ENCODE data around the gene PVR. TPM values are rescaled to one million over a fixed set of nuclear protein-coding genes. Genes with fewer than 3 reads are reported as not detected.

PVR gene
- total and polyA plus RNA-seq, 2 of the 4 experiments (the other 2 are of a cell fraction) = 106 to 122 TPM

- ATAC-seq (ENCODE audit: low read depth) = no peak
- H3K9me3 ChIP-seq (ENCODE audit: control insufficient read depth, insufficient read depth, low read length) = no peaks in the 10 kb centered on the region
- no TSS peak for BruUV-seq (replicated peaks)
- H4K91ac ChIP-seq (ENCODE audit: insufficient read depth, low read depth, low read length) = no peak overlapping the region
- no peak overlapping the region for H3K14ac ChIP-seq (replicated peaks; ENCODE audit: low read depth, low read length)
- TF ChIP-seq MAFK (IDR thresholded peaks at IDR 0.05; ENCODE audit: low read depth, low read length) (no peak), RFX5 (IDR thresholded peaks at IDR 0.05; ENCODE audit: low read depth, low read length) (no peak), USF2 (IDR thresholded peaks at IDR 0.05; ENCODE audit: low read depth, low read length) (no peak), CHD1 (IDR thresholded peaks at IDR 0.05; ENCODE audit: low read depth, low read length) (no peak), FOS (IDR thresholded peaks at IDR 0.05; ENCODE audit: low read depth, low read length) (no peak)
- no peak overlapping the region for H2BK5ac ChIP-seq (ENCODE audit: low read depth, low read length, poor library complexity, severe bottlenecking)
- dilution Hi-C loops (cut with HindIII; ENCODE audit: low sequenced_read_pairs, unreplicated experiment) (no loop called here), intact Hi-C loops (cut with micrococcal nuclease) (loop anchor here (5.0 kb wide), 1 partner anchor 38 kb away; no protein-coding TSS in a partner anchor), in situ Hi-C loops (cut with MboI; ENCODE audit: low sequenced_read_pairs) (no loop called here)
- WGBS, 2 experiments (ENCODE audit: extremely low coverage in 2 of 2, insufficient read length in 1 of 2) = no CpG with 5 or more reads among the region's 3 CpGs
- H3K4ac ChIP-seq (ENCODE audit: low read depth, low read length) = no peak overlapping the region
- H2AFZ ChIP-seq (replicated peaks; ENCODE audit: low read length, poor library complexity) = no peak overlapping the region
- H2BK120ac ChIP-seq (ENCODE audit: low read depth, low read length) = no peak overlapping the region
- peak; percentile 58 for DNase-seq
- H2AK9ac ChIP-seq (replicated peaks; ENCODE audit: low read depth, low read length, poor library complexity) = no peak overlapping the region
- H2AK5ac ChIP-seq (ENCODE audit: low read depth, low read length) = peak overlapping the region; percentile 8; the same call in 1 of the 2 replicates
- POLR2A ChIA-PET (ENCODE audit: unreplicated experiment) = no interaction called here
- CTCF ChIA-PET = no interaction called here
- 0 out of 2 replicates have a peak, but pooled peaks cover under 1% of the 10 kb centered on the region for H3K36me3 ChIP-seq (ENCODE audit: control insufficient read depth, insufficient read depth, low read length)
- peaks cover 6 to 27% of the 10 kb centered on the region in 2 experiments; a peak in 3 of 4 replicates for H3K79me1 ChIP-seq (ENCODE audit: low read depth in 1 of 2, low read length in 2 of 2)
- H3K4me3 ChIP-seq (ENCODE audit: insufficient read depth, low read depth, low read length) = no peak overlapping the region
- H3K23ac ChIP-seq (ENCODE audit: low read depth, low read length) = 0 out of 2 replicates have a peak overlapping the region, but pooled peaks have one; percentile 16
- no peak overlapping the region for H4K5ac ChIP-seq (ENCODE audit: low read depth, low read length)
- no peak overlapping the region for H4K8ac ChIP-seq (ENCODE audit: low read depth in 2 of 2, low read length in 2 of 2)
- H3K27me3 ChIP-seq (ENCODE audit: control insufficient read depth, insufficient read depth, low read length) = no peaks in the 10 kb centered on the region
- no peak overlapping the region for H3K4me2 ChIP-seq (ENCODE audit: low read depth, low read length)
- H3K9ac ChIP-seq (ENCODE audit: low read depth, low read length) = no peak overlapping the region
- peaks cover 10% of the 10 kb centered on the region for H3K4me1 ChIP-seq (ENCODE audit: control insufficient read depth, insufficient read depth, low read length)
- H2BK15ac ChIP-seq (ENCODE audit: low read depth, low read length) = no peak overlapping the region
- peaks cover 8% of the 10 kb centered on the region for H4K20me1 ChIP-seq (ENCODE audit: insufficient read depth, low read length)
- no peak overlapping the region for H2BK20ac ChIP-seq (ENCODE audit: low read depth, low read length)
- H3K18ac ChIP-seq (ENCODE audit: low read depth, low read length) = no peak overlapping the region
- peaks cover 14% of the 10 kb centered on the region for H3K9me1 ChIP-seq (ENCODE audit: insufficient read depth, low read length)
- H3K27ac ChIP-seq (ENCODE audit: insufficient read depth, low read length) = no peak overlapping the region
- H3K56ac ChIP-seq (ENCODE audit: extremely low read depth, insufficient read depth, low read length) = no peak overlapping the region
Observed at GRCh38 chr19:44640518-44640917, 3.2 kb upstream of the PVR start.
